Medulla oblongata (tissue), 1 donor: Measurements from ENCODE around the gene ZDHHC23.

Source experiments
- DNase-seq: peaks from one replicate; pipeline ENCODE4 v3.0.0-alpha.2; 2015; ENCODE audit errors: extremely low spot score

Gene ZDHHC23

GRCh38 chr3:113947372-113948014 lies at the start of gene ZDHHC23:
Gene ZDHHC23, plus strand, starts transcription at chr3:113948013. Its CDS starts 790 bp downstream, at chr3:113948803.
- DNase-seq, result peak; percentile 25

DNA sequence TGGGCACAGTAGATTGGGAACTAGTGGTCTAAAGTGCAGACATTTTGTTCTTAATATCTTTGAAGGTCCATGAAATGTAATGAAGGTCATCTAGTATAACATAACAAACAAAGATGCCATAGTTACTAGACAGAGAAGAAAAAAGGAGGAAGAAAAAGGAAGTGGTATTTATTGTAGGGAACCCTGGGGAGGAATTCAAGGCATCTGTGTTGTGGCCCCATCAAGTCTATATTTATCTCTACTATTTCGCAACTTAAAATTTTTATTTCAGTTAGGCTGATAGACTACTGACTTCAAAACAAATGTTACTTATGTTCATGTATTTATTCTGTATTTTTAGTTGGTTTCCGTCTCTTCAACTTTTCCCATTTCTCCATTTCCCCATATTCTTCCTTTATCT lies 48.9 kb upstream of the ZDHHC23 start:
- DNase-seq, result no peak

- no peak for DNase-seq
These were observed 41.2 kb upstream of the ZDHHC23 start for GRCh38 chr3:113906568-113907140.

- DNase-seq, result no peak
These were observed 39.7 kb upstream of the ZDHHC23 start for GRCh38 chr3:113908133-113908532.

- DNase-seq, result no peak
These were observed 36.8 kb upstream of the ZDHHC23 start for GRCh38 chr3:113910966-113911365.

- DNase-seq, result peak; percentile 38
These were observed 35.1 kb upstream of the ZDHHC23 start for GRCh38 chr3:113912552-113913236.

GRCh38 chr3:113914646-113915045 lies 33.2 kb upstream of the ZDHHC23 start:
- no peak for DNase-seq

- DNase-seq, result no peak
These were observed 20.3 kb upstream of the ZDHHC23 start for GRCh38 chr3:113927556-113927955.

- DNase-seq, result no peak
These were observed 982 bp upstream of the ZDHHC23 start for GRCh38 chr3:113946831-113947230.

GRCh38 chr3:113948015-113948917 lies 453 bp downstream of the ZDHHC23 start:
- no peak for DNase-seq

DNA sequence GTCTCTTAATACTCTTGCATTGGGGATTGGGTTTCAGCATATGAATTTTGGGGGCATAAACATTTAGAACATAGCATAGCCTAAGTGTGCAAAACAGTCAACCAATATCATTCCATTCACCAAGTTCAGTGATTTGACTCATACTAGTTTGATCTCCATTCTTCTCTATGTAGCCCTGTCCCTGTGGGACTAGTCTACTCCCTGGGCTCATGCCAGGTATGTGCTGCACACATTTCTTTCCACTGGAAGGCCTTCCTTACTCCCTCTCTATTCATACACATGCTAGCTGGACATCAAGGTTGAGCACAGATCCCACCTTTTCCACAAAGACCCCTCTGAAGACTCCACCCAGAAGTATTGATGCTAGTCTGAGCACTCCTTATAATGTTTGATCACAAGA lies 5.1 kb downstream of the ZDHHC23 start:
- DNase-seq, result no peak

- DNase-seq, result no peak
These were observed 5.9 kb downstream of the ZDHHC23 start for GRCh38 chr3:113953677-113954076.

GRCh38 chr3:113954091-113954685 lies 6.4 kb downstream of the ZDHHC23 start:
- no peak for DNase-seq

DNA sequence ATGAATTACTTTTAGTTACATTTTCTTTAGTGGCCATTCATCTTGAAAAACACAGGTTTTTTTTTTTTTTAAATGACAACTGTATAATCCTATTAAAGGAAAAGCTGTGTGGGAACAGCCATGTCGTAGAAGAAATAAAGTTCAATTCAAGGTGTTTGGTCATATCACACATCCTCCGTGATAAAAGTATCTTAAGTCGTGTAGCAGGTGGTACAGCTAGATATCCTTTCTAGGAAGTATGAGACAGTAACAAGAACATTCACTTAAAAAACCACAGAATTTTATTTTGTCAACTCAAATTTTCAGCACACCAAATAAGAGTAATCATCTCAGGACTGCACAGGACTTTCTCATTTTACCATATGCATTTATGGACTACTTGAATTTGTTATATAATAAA lies 16.1 kb downstream of the ZDHHC23 start:
- no peak for DNase-seq

GRCh38 chr3:113966172-113966571 lies 18.4 kb downstream of the ZDHHC23 start:
- no peak for DNase-seq

DNA sequence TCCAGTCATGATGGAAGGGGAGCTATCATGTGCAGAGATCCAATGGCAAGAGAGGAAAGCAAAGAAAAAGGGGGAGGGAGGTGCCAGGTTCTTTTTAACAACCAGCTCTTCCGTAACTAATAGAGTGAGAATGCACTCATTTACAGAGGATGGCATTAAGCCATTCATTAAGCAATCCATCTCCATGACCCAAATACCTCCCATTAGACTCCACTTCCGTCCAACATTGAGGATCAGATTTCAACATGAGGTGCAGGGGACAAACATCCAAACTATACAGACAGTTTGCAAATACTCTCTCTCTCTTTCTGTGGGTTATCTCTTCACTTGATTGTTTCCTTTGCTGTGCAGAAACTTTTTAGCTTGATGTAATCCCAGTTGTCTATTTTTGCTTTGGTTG lies 21.2 kb downstream of the ZDHHC23 start:
- peak; percentile 56 for DNase-seq

- no peak for DNase-seq
These were observed 30.0 kb downstream of the ZDHHC23 start for GRCh38 chr3:113977822-113978221.

DNA sequence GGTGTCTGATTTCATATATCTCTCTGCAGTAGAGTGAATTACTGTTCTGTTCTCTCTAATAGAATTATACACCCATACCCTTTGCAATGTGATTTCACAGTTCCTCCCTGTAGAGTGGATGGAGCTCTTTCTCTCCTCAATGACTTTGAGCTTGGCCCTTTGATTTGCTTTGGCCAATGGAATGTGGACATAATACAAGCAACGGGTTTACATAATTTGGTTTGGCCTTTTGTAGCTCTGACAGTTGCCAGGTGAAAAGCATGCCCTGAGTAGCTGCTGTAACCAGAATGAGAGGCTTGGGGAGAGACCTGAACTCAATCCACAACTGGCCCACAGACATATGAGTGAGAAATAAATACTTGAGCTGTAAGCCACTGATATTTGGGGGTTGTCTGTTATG lies 32.1 kb downstream of the ZDHHC23 start:
- no peak for DNase-seq

DNA sequence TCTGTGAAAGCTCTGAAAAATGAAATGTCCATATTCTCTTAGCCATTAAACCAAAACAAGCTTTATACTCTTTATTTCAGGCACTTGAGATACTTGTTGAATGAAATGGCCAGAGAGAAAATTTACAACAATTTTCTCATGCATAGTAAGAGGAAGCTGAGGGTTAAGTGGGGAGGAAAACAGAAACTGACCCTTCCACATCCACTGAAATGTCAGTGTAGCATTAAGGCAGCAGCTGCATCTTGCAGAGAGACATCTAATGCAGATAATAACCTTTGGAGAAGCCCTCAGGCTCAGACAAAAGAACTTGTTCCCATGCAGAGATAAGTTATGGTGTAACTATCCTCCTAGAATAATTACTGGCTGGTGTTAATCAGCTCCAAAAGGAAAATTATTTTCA lies 34.0 kb downstream of the ZDHHC23 start:
- no peak for DNase-seq

DNA sequence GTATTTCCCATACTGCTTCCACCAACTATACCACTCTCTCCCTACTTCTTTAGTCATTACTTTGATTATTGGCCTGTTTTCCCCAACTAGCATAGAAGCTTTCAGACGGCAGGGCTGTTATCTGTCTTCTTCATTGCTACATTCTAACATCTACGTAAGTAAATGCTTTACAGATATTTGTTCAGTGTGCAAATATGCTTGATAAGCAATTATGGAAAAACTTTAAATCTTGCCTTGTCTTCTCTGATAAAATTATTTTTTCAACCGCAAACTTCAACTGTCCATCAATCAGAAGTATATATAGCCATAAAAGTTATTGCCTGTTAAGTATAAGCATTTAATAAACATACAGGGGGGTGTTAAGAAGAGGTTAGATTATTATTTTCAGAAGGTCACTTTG lies 35.7 kb downstream of the ZDHHC23 start:
- DNase-seq, result no peak

DNA sequence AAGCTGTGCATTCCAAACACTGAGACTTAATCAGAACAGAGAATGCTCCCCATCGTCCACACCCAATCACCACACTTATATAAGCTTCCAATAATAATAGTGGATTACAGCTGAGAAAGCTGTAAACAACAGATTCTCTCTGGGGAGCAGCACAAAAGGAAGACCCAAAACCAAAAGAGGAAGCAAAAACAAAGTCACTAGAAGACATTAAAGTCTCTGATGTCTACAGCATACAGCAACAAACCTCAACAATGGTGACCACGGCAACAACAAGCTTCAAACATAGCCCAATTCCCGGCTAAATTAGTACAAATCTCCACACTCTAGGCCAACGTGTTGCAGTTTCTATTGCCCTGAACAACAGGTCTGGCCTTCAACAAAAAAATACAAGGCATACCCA lies 37.7 kb downstream of the ZDHHC23 start:
- no peak for DNase-seq

DNA sequence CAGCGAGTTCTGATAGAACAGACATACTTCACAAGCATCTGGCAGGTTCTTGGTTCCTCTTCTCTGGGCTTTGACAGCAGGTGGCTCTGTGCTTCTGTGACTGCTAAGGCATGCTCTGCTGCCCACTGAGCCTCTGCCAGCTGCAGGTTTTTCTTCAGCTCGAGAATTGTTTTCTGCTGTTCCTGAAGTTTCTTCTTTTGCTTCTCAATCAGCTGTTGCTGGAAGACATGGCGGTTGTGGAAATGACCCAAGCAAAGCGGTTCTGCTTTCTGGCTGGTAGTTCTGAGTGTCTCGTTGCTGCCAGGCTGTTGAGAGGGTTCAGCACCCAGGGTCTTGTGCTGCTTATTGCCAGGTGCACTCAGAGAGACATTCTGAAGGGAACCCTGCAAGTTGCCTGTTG lies 57.7 kb downstream of the ZDHHC23 start:
- no peak for DNase-seq
